ENCODE data around the gene MYO5B.
A peak's percentile ranks its signal among the peaks of the same experiment; 100 is the strongest.
"Not testable (repeated sequence)": the region's sequence is repeated elsewhere in the genome, so short reads cannot be mapped to it uniquely, and the experiment has no call there.

The MYO5B gene

DNA sequence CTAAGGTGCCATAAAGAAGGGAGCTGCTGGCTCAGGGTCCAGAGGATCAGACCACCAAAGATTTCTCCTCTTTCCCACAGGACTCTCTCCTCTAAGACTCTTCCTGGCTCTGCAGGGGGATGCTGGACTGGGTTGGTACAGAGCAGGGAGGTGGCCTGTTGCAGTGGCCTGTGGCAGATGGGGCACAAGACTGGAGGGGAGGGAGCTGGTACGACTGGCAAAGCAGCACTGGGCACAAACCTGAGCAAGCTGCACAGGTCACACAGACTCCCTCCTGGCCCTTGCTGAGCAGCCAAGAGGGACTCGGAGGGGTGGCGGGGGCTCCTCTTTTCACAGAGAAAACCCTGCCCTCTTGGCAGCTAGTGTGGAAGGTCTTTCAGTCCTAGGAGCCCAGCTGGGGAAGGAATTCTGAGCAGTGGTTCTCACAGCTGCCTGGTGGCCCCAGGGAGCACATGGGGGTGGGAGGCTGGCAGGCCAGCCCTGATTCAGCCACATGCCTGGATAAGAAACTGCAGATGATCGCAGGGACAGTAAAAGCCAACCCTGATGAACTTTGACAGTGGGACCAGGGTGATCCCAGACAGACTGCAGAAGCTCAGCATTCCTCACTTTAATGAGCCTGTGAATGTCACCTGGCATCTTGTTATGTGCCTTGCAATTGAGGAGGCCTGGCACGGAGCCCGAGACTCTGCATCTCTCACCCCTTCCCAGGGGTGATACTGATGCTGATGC is 349.2 kb downstream of the MYO5B start:
- no peak for DNase-seq

DNA sequence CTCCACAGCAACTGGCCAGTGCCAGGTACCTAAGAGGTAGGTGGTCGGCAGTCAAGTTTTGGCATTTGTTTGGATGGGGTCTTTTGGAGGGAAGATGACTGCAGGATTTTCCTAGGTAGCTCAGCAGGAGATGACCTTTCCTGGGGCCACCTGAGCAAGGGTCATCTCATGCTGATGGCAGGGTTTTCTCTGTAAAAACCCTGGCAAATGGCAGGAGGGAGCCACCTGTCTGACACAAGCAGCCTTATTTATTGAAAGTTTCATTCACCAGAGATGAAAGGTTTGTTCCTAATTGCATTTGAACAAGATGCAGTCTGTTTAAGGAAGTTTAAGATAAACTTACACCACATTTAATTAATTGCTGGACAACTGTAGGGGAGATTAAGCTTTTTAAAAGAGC is 350.0 kb downstream of the MYO5B start:
- DNase-seq, result no peak

DNA sequence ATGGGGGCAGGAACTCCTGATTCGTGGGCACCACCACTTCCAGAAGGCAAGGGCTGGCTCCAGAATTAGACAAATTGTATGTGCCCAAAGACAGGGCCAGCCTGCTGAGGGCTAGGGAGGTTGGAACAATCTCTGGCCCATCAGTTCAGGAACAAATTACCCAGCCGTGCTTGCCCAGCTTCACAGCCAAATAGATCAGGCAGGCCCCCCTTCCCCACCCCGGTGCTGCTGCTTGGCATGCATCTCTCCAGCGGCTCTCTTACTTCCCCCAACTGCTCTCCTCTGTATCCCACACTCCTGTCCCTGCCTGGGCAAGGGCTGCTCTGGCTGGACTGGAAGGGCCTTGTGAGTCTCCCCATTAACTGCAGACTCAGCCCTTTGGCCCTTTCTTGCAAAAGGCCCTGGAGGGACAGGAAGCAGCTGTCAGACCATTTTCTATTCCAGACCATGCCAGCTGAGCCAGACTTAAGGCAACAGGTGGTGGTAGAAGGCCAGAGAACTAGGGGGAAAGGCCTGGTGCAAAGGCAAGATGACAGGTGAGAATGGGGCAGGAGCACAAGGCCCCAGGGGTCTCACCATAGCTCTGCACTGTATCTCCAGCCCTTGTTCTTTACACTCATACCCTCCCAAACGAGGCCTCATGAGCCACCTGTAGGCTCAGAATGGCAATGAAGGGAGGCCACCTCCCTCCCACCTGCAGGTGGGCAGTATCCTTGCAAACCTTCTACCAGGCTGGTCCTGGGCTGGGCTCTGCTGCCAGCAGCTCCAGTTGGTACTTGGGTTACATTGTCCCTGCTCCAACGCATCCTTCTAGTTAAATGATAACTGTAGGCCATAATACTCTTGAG is 350.9 kb downstream of the MYO5B start:
- DNase-seq, result no peak

DNA sequence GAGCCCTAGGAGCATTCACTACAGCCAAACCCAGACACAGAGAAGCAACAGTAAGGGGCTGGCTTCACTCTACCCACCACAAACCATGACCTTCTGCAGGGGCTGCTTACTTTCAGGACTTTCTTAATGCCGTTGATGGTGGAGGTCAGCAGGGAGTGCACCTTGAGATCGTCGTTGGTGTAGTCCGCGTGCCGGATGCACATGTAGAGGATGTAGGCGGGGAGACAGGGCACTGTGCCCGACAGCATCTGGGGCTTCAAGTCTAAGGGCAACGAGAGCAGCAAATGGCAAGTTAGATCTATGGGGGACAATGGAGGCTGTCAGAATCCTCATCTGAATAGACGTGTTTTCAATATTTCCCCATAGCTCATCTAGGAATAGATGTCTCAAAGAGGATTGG is 351.8 kb downstream of the MYO5B start:
- DNase-seq, result no peak

DNA sequence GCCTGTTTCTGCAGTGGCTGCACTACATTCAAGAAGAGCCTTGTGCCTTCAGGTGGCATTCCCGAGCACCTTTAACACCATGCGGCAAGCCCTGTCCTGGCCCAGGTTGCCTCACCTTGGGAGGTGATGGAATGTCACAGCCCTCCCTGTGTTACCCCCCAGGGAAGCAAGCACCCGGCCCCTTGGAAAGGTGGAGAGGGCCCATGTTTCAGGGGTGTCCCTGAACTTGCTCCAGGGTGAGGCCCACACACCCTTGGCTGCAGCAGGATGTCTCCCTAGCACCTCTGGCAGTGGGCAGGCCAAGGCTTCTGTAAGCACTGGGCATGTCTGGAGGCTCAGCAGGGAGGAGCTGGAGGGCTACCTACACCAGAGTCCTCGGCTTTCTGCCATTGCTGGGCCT is 352.3 kb downstream of the MYO5B start:
- no peak for DNase-seq

DNA sequence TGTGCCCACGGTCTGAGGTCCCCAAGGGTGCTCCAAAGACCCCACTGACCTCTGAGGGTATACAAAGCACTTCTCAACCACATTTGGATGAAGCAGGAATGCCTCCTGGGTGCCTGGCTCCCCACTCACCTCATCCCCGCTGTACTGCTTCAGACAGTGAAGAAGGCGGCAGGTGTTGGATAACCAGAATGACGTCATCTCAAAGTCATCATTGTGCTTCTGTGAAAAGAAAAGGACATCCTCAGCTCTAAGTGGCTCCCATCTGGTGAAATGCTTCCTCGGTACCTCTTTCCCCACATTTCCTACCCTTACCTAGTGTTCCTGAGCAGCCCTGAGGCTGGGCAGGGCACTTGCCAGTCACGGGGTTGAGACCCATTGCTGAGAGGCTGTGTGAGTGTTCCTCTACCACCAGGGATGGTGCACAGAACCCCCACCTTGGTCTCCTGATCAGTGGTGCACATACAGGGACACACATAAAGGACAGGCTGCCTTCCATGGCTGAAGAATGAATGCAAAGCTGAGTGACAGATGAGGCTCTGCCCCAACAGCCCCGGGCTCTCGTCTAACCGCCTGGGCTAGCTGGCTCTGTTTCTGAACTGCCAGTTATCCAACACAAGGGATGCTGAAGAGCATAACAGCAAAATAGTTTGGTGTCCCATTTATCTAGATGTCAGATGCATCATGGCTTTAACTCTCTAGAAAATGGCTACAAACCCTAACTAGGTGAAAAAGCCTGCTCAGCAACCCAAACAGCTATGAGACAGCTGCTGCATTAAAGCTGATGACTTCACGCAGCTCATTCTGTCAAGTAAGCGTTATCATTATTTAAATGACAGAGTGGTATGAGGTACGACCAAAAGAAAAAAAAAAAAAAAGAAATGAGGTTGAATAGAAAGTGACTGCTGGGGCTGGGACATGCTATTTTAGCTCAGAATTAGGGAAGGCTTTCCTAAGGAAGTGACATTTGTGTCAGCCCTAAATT is 353.4 kb downstream of the MYO5B start:
- no peak for DNase-seq

DNA sequence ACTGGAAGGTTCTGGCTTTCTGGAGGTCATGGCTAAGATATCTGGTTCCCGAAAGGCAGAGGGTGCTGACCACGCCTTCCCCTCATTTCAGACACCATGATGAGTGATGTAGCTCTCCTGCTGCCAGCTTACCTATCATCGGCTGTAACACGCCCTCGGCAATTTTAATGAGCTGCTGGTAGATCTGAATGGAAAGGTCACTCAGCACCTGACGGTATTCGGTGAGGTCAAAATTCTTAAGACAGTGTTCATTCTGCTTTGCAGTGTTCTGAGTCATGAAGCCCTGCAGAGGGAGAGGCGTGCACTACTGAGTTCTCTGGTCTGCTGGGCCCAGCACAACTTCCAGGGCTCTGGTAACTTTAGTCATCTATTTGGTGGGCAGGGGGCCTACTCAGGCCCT is 355.9 kb downstream of the MYO5B start:
- no peak for DNase-seq

DNA sequence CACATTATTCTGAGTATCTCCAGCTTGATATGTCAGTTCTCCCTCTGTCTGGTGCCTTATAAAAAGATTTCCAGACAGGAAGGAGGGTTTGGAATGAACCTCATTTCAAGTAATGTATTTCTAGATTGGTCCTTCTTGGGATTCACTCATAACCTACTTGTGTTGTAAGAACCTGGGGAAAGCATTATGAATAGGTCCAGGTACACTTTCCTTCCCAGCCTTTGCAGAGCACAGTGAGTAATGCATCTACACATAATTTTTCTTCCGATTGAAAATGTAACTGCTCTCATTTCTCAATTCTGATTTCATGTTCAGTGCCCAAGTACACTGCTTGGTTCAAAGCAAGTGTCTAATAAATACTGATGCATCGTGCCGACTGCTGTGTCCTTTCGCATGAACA is 356.6 kb downstream of the MYO5B start:
- DNase-seq, result no peak

DNA sequence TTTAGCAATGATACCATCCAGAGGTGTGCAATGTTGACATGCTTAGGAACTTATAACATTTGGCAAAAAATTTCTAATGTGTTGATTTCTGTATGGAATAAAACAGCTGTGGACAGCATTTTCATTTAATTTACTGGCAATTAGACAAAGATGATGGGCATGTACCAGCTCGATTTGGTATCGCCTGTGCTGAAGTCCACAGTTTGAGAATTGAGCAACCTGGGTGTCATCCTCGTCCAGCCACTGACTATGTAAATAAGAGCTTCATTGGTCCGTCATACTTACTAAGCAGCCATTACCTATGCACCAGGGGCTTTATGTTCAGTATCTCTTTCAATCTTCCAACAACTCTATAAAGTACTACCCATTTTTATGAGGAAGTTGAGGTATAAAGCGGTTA is 357.1 kb downstream of the MYO5B start:
- no peak for DNase-seq

DNA sequence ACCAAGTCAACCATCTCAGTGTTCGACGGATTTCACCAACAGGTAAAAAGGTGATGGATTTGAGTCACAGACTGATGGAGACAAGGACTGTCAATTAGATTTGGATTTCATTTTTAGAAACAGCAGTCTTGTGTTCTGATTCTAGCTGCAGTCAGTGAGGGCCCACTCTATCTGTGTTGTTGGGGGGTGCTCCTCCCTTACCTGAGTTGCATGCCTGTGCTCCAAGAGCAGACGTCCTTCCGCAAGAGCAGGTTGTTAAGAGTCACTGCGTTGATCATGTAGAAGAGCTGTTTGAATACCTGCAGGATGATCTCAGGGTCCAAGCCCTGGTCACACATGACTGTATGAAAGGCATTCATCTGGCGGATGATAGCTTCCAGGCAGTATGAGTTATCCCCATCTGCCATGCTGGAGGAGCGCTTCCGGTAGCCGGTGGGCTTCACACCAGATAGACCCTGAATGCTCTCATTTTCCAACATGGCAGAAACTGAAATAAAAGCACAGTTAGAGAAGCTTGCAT is 357.6 kb downstream of the MYO5B start:
- DNase-seq, result not testable (repeated sequence)

DNA sequence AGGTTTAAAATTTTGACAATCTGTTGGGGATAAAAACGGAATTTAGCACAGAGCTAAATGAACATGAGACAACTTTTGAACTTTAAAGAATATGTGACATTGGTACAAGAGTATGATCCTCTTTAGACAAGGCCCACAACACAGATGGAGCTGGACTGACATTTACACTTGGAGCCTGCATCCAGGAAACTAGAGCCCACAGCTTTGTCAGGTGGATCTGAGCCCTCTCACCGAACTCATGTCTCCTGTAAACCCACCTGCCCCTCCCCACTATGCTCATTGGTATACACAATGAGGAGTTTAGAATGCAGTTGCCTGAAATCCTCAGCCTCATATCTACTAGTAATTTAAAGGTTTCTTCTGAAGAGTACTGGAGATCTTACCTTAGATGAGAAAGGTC is 359.5 kb downstream of the MYO5B start:
- no peak for DNase-seq

DNA sequence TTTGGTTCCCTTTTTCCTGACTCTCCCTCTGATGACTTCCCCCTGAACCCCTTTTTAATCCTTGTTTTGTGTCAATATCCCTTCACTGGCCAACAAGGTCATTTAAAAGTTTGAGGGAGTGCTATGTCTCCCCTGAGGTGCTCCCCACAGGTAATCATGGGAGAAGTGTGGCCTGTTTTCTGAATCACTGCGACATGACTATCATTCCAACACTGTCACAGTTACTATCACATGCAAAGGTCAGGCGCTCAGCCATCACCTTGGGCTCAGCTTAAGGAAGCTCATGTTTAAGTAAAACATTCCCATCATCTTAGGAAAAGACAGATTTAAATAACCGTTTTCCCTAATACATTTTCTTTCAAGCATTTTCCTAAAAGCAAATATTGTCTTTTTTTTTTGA is 360.7 kb downstream of the MYO5B start:
- no peak for DNase-seq

DNA sequence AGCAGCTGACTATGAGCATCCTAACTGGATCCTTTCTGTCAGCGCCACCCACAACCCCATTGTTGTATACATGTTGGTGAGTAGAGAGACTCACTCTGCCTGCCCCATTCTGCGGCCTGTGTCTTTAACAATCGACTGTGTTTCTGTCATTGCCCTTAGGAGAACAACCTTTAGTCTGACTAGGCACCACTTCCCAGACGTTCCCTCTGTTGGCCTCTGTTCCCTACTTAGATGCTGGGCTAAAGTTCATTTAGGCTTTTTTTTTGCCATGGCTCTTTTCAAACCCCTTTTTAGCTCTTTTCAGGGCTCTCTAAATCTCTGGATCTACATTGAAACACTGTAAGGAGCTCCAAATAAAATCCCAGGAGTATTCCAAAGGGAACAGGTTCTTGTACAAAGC is 361.1 kb downstream of the MYO5B start:
- no peak for DNase-seq

DNA sequence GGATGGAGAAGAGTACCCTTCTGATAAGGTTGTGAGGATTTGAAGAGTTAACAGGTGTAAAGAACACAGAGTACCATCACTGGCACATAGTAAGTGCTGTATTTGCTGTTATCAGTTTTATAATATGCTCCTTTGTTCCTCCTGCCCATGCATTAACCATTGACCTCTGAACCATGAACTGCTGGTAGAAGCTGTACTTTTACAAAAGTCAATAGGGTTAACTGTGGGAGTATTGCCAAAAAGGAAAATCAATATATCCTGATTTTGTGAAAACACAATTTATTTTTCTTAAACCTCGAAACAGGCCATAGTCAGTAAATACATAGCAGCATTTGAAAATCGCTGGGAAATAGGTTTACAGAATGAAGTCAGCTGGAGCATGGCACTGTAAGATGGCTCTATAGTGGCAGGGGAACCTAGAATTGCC is 362.7 kb downstream of the MYO5B start:
- no peak for DNase-seq

DNA sequence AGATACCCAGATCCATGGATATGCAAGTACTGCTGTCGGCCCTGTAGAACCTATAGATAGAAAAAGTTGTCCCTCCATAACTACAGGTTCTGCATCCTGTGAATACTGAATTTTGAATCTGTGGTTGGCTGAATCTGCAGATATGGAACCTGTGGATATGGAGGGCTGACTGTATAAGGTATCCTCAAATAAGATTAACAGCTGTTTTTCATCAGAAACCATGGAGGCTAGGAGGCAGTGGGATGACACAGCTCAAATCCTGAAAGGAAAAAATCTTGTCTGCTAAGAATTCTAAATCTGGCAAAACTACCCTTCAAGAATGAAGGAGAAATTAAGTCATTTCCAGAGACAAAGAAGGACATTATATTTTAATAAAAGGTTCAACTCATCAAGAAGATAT is 367.0 kb downstream of the MYO5B start:
- DNase-seq, result no peak

DNA sequence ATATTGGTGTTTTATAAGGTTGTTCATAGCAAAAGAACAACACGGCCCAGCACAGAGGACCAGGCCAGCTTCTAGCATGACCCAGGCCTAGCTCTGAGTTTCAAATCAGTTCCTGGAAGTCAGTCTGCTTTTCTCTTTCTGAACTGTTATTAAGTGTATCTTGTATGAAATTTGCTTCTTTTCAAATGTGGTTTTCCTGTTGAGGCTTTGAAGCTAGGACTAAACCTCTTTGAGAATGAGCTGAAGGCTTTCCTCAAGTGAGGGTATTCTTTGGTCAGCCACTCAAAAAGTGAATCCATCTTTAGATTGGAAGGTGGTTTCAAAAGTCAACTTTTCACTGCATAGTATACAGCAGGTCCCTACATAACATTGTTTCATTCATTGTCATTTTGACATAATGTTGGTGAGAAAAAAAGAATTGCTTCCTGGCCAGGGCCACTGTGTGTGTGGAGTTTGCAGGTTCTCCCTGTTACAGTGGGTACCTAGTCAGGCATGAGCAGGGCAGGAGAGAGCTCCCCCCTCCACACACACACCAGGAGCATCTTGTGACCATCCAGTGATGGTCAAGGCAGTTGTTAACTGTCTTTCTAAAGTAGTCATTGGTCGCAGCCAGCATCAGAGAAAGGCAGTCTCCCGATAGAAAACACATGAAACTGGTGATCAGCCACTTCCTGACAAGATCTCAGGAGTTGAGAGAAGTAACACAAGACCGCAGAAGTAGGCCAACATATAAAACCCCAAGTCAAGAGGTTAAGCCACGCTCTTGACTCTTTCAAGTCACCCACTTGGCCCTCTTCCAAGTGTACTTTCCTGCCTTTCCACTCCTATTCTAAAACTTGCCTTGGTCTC is 374.9 kb downstream of the MYO5B start:
- DNase-seq, result no peak

DNA sequence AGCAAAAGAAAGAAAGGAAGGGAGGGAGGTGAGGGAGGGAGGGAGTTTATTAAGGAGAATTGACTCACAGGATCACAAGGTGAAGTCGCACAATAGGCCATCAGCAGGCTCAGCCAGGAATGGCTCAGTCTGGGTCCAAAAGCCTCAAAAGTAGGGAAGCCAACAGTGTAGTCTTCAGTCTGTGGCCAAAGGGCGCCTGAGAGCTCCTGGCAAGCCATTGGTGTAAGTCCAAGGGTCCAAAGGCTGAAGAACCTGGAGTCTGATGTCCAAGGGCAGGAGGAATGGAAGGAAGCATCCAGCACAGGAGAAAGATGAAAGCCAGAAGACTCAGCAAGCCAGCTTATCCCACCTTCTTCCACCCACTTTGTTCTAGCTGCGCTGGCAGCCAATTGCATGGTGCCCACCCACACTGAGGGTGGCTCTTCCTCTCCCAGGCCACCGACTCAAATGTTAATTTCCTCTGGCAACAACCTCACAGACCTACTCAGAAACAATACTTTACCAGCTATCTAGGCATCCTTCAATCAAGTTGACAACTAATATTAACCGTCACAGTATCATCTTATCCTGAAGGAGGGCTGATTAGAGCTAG is 375.8 kb downstream of the MYO5B start:
- DNase-seq, result no peak

DNA sequence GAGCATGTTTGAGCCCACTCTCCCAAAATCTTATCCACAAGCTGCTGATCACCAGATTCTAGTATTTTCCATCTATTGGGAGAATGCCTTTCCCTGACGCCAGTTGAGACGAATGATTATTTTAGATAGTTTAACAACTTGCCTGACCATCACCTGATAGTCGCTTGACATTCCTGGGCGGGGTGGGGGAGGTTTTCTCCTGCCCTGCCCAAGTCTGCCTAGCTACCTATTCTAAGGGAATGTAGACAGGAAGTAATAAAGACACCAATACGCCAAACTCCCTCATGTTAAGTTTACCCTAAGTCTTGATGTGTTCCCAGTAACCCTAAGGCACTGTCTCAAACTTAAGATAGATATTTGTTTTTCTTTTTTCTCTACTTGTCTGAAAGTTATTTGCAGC is 377.0 kb downstream of the MYO5B start:
- DNase-seq, result no peak

DNA sequence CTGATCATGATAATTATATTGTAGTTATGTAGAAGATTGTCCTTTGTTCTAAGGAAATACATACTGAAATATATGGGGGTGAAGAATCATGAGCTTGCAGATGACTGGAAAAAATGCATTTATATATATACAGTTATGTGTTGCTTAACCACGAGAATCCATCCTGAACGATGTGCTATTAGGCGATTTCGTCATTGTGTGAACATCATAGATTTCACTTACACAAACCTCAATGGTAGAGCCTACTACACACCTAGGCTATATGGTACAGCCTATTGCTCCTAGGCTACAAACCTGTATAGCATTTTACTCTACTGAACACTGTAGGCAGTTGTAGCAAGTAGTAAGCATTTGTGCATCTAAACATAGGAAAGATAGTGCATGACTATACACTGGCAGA is 379.0 kb downstream of the MYO5B start:
- no peak for DNase-seq

DNA sequence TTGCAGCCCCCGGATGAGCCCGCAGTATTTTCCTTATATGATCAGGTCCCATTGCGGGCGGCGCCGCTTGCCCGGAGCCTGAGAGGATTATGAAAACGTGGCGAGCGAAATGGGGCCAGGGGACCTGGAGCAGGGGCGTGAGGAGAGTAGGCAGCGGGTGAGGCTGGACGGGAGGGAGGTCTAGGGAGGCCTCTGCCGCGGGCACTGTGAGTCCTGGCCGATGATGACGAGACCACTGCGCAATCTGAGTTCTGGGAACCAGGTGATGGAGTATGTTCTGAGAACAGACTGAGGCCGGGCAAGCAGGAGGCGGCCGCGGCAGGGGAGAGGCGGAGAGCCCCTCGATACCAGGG is 380.8 kb downstream of the MYO5B start:
- DNase-seq, result peak; percentile 42

DNA sequence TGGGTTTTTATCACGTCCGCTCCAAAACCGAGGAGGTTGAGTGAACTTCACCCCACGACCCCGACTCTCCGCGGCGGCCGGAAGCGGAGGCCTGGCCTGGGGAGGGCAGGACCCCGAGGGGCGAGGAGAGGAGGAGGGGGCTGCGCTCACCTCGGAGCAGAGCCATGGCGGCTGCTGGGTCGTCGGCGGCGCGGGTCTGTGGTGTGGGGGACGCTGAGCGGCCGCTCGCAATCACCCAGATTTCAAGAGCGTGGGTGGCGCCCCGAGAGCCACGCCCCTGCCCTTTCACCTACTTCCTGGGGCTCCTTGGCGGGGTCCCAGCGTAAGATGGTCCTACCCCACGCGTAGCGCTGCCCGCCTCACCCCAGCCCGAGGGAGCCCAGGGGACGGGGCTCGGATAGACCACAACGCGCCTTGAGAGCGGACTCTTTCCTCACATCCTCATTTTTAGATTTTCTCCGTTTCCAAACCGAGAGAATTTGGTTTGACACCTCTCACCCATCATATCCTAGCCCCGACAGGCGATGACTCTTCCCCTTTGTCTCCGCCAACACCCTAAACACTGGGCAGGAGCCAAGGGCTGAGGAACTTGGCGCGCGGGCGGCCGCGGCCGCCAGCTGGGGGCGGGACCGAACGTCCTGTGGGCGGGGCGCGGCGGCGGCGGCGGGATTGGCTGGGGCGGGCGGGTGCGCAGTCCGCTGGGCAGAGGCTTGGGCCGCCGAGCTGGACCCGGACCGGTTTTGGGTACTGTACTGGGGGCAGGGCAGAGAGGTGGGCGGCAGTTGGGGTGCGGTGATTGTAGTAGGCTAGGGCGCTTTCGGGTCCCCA is 381.4 kb downstream of the MYO5B start, which contains the start of gene ACAA2:
ACAA2 (minus strand) TSS at position 215 of the 828 bp plus-strand sequence; CDS start at position 166, 49 bp downstream.
- peak; percentile 80 for DNase-seq
